ENCODE data around the gene MYL12A. TPM values are rescaled to one million over a fixed set of nuclear protein-coding genes. Genes with fewer than 3 reads are reported as not detected.

Gene MYL12A
- total and polyA plus RNA-seq, 12 donors: 708 to 8,349 (median 3,626) TPM

GRCh38 chr18:3283908-3284307 is 36.3 kb downstream of the MYL12A start:
- Histone ChIP-seq H3K36me3 (peaks cover 0 to 5% (median 2%) of the 10 kb centered on the region in 9 donors), H3K9me3 (peaks cover 0 to 9% (median 0%) of the 10 kb centered on the region in 11 donors), H3K4me3 (no peak overlapping the region), H3K27ac (peak overlapping the region in 1 of 10 donors; percentile 11), H3K27me3 (no peaks in the 10 kb centered on the region), H3K4me1 (peaks cover 0 to 27% (median 13%) of the 10 kb centered on the region in 9 donors)
- intact Hi-C loops (cut with DNase I): loop anchor here (2.0 to 10.0 kb wide), 14 partner anchors 168 to 713 kb away; partner anchors contain the start of gene TGIF1 (in 3 of the 10)
- 64 to 72% methylated on average over 7 of the region's 7 CpGs for WGBS, 2 donors
- DNase-seq (no peak), ATAC-seq (no peak)
- TF ChIP-seq, protein P1, sequence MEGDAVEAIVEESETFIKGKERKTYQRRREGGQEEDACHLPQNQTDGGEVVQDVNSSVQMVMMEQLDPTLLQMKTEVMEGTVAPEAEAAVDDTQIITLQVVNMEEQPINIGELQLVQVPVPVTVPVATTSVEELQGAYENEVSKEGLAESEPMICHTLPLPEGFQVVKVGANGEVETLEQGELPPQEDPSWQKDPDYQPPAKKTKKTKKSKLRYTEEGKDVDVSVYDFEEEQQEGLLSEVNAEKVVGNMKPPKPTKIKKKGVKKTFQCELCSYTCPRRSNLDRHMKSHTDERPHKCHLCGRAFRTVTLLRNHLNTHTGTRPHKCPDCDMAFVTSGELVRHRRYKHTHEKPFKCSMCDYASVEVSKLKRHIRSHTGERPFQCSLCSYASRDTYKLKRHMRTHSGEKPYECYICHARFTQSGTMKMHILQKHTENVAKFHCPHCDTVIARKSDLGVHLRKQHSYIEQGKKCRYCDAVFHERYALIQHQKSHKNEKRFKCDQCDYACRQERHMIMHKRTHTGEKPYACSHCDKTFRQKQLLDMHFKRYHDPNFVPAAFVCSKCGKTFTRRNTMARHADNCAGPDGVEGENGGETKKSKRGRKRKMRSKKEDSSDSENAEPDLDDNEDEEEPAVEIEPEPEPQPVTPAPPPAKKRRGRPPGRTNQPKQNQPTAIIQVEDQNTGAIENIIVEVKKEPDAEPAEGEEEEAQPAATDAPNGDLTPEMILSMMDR (IDR thresholded peaks at IDR 0.05): no peak

DNA sequence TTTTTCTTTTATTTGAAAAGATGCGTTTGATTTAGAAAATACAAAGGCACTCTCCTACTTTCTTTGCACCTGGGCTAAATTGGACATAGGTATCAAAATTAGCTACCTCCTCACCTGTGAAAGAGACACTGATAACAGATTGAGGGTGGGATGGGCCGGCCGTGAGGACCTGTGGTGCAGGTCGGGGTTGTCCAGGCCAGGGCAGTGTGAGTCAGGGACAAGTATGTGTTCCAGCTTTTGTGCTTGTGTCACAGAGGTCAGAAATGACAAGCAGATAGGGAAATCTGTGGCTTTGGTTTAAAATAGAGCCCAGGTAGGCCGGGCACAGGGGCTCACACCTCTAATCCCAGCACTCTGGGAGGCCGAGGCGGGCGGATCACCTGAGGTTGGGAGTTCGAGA is 36.9 kb downstream of the MYL12A start:
- DNase-seq (no peak), ATAC-seq (no peak)
- 93 to 96% methylated on average over 9 of the region's 9 CpGs for WGBS, 2 donors
- intact Hi-C loops (cut with DNase I): loop anchor here in 8 of 10 donors (5.0 to 10.0 kb wide), 10 partner anchors 168 to 713 kb away; partner anchors contain the start of gene TGIF1 (in 3 of the 8)
- H3K4me3 ChIP-seq: no peak overlapping the region
- no peaks in the 10 kb centered on the region for H3K27me3 ChIP-seq
- peaks cover 0 to 27% (median 13%) of the 10 kb centered on the region in 9 donors for H3K4me1 ChIP-seq
- TF ChIP-seq, protein P1 (IDR thresholded peaks at IDR 0.05): no peak
- H3K36me3 ChIP-seq: no peaks in the 10 kb centered on the region
- H3K27ac ChIP-seq: no peak overlapping the region
- H3K9me3 ChIP-seq: peaks cover 0 to 9% (median 0%) of the 10 kb centered on the region in 11 donors

GRCh38 chr18:3286159-3286558 is 38.6 kb downstream of the MYL12A start:
- no peak overlapping the region for H3K4me3 ChIP-seq
- ATAC-seq: no peak
- peaks cover 0 to 27% (median 13%) of the 10 kb centered on the region in 9 donors for H3K4me1 ChIP-seq
- intact Hi-C loops (cut with DNase I): loop anchor here in 6 of 10 donors (5.0 to 10.0 kb wide), 5 partner anchors 169 to 709 kb away; partner anchors contain the start of gene TGIF1 (in 1 of the 6)
- no peak for DNase-seq
- H3K9me3 ChIP-seq: peaks cover 0 to 15% (median 0%) of the 10 kb centered on the region in 11 donors
- no peaks in the 10 kb centered on the region for H3K36me3 ChIP-seq
- H3K27ac ChIP-seq: no peak overlapping the region
- TF ChIP-seq, protein P1 (IDR thresholded peaks at IDR 0.05): no peak
- no peaks in the 10 kb centered on the region for H3K27me3 ChIP-seq
- 83 to 91% methylated on average over 7 of the region's 7 CpGs for WGBS, 2 donors

DNA sequence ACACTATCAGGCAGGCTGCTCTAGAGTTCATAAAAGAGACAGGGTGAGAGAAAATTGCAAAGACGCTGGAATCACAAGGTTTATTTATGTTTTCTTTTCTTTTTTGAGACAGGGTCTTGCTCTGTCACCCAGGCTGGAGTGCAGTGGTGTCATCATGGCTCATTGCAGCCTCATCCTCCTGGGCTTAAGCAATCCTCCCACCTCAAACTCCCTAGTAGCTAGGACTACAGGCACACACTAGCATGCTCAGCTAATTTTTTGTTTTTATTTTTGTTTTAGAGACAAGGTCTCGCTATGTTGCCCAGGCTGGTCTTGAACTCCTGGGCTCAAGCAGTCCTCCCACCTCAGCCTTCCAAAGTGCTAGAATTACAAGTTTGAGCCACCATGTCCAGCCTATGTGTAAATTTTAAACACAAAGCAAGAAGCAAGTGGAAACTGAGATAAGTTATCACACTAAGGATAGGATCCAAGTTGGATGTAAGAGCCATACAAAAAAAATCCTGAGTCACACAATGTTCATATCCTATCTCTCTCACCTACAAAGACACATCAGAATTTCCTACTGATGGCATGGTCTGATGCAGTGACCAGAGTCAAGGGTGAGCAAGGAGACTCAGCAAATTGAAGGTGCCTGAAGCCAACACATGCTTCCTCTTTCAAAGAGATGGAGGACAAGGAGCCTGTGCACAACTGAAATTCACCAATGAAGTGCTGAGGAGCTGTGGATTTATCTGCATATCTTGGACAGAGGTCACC is 45.8 kb downstream of the MYL12A start:
- 88 to 92% methylated on average over 2 of the region's 2 CpGs for WGBS, 2 donors
- intact Hi-C loops (cut with DNase I): loop anchor here in 1 of 10 donors (10.0 kb wide), 1 partner anchor 701 kb away; no protein-coding TSS in a partner anchor
- Histone ChIP-seq H3K4me1 (peaks cover 0 to 13% (median 0%) of the 10 kb centered on the region in 9 donors), H3K9me3 (peaks cover 0 to 14% (median 0%) of the 10 kb centered on the region in 11 donors), H3K36me3 (no peaks in the 10 kb centered on the region), H3K4me3 (no peak overlapping the region), H3K27me3 (no peaks in the 10 kb centered on the region), H3K27ac (no peak overlapping the region)
- ATAC-seq: no peak
- TF ChIP-seq, protein P1 (IDR thresholded peaks at IDR 0.05): no peak
- DNase-seq: no peak

All from heart right ventricle (tissue), 16 donors.